ENCODE results near the gene XXYLT1.
A peak's percentile ranks its signal among the peaks of the same experiment; 100 is the strongest.

GRCh38 chr3:195028877-195029606 is 241.9 kb downstream of the XXYLT1 start:
- peak in 2 of 11 experiments; percentile 2 to 28 for TF ChIP-seq CTCF (IDR thresholded peaks at IDR 0.05 in 8 of 11, conservative IDR thresholded peaks at IDR 0.05 in 3 of 11)
- TF ChIP-seq POLR2A (IDR thresholded peaks at IDR 0.05): no peak
- peak in 1 of 3 donors; percentile 65 for TF ChIP-seq POLR2AphosphoS5 (IDR thresholded peaks at IDR 0.05)

All from spleen (tissue), 7 donors.